B cell (primary cell): Measurements from ENCODE around the gene CEP295NL. TPM values are rescaled to one million over a fixed set of nuclear protein-coding genes. Genes with fewer than 3 reads are reported as not detected.
"Not testable (repeated sequence)": the region's sequence is repeated elsewhere in the genome, so short reads cannot be mapped to it uniquely, and the experiment has no call there.

ENCODE experiments used
- ATAC-seq: fragments of 200-7000 bp; cut with Tn5 transposase; one replicate; pipeline ENCODE4 v1.10.0; 2021; ENCODE audit warnings: low read depth, mild to moderate bottlenecking, moderate number of reproducible peaks, moderate library complexity
- CTCF ChIA-PET: fragments of 350-600 bp; sonication (Branson Sonifier 250); formaldehyde crosslinking; loops from one replicate; lab custom pipeline; 2021; ENCODE audit warnings: antibody characterized with exemption, inconsistent platforms; lab: Charles Lee
- POLR2A ChIA-PET: fragments of 350-600 bp; sonication (Branson Sonifier 250); formaldehyde crosslinking; loops from one replicate; lab custom pipeline; 2021; ENCODE audit warnings: antibody characterized with exemption; lab: Charles Lee
- DNase-seq: peaks from one replicate; pipeline ENCODE4 v3.0.0; 2013
- H2AFZ ChIP-seq: 2 replicates; pipeline ENCODE4 v1.6.1; 2012; ENCODE audit warnings: mild to moderate bottlenecking, low read depth, low read length; ENCODE audit not compliant: insufficient read depth, poor library complexity, severe bottlenecking
- H3K27ac ChIP-seq, 2 donors: 1 replicate in 1 of 2; 2 replicates in 1 of 2; pipeline ENCODE4 v1.5.1; 2012 to 2013; ENCODE audit warnings: low read length in 2 of 2, mild to moderate bottlenecking in 2 of 2, moderate library complexity in 1 of 2
- H3K27me3 ChIP-seq, 4 experiments: fragments of 200-600 bp in 1 of 4; sonication (generic) in 1 of 4; replicated peaks in 1 of 4; 1 replicate in 2 of 4; 2 replicates in 2 of 4; pipeline versions ENCODE4 v1.6.1 to v1.7.0; 2013 to 2016; ENCODE audit warnings: low read length in 3 of 4, mild to moderate bottlenecking in 2 of 4, mixed read lengths in 1 of 4, moderate library complexity in 1 of 4; ENCODE audit not compliant: insufficient read depth in 4 of 4, control insufficient read depth in 3 of 4; ENCODE audit errors: control extremely low read depth in 1 of 4
- H3K36me3 ChIP-seq, 2 experiments: replicated peaks in 1 of 2; 1 replicate in 1 of 2; 2 replicates in 1 of 2; pipeline versions ENCODE4 v1.6.1 to v1.7.1; 2013; ENCODE audit warnings: low read length in 1 of 2; ENCODE audit not compliant: insufficient read depth in 2 of 2, control insufficient read depth in 1 of 2; ENCODE audit errors: control extremely low read depth in 1 of 2, extremely low read depth in 1 of 2
- H3K4me1 ChIP-seq, 2 donors: fragments of 200-600 bp in 1 of 2; sonication (generic) in 1 of 2; 1 replicate in 1 of 2; 2 replicates in 1 of 2; pipeline versions ENCODE4 v1.5.1 to v1.6.1; 2013 to 2017; ENCODE audit warnings: low read length in 2 of 2; ENCODE audit not compliant: control insufficient read depth in 2 of 2, insufficient read depth in 2 of 2
- H3K4me2 ChIP-seq: replicated peaks from 2 replicates; pipeline ENCODE3; 2012; ENCODE audit warnings: mild to moderate bottlenecking, low read depth, low read length; ENCODE audit not compliant: poor library complexity, severe bottlenecking
- H3K4me3 ChIP-seq, 5 experiments: fragments of 200-600 bp in 1 of 5; sonication (generic) in 1 of 5; 1 replicate in 3 of 5; 2 replicates in 2 of 5; pipeline versions ENCODE4 v1.5.1 to v1.7.0; 2011 to 2016; ENCODE audit warnings: low read length in 4 of 5, mild to moderate bottlenecking in 4 of 5, low read depth in 2 of 5, control low read depth in 1 of 5, moderate library complexity in 1 of 5; ENCODE audit not compliant: insufficient read depth in 1 of 5; ENCODE audit errors: control extremely low read depth in 1 of 5, extremely low read depth in 1 of 5
- H3K79me2 ChIP-seq: fragments of 200-600 bp; sonication (generic); one replicate; pipeline ENCODE4 v1.6.0; 2016; ENCODE audit warnings: low read length; ENCODE audit not compliant: control insufficient read depth, insufficient read depth
- H3K9ac ChIP-seq: fragments of 200-600 bp; sonication (generic); 2 replicates; pipeline ENCODE4 v1.6.1; 2017; ENCODE audit warnings: mild to moderate bottlenecking, low read length, moderate library complexity
- H3K9me3 ChIP-seq, 3 donors: one replicate each; pipeline versions ENCODE4 v1.6.1 to v1.7.1; 2013; ENCODE audit warnings: low read length in 2 of 3; ENCODE audit not compliant: control insufficient read depth in 2 of 3, insufficient read depth in 1 of 3; ENCODE audit errors: control extremely low read depth in 1 of 3
- H4K20me1 ChIP-seq: 2 replicates; pipeline ENCODE4 v1.6.0; 2012; ENCODE audit warnings: mild to moderate bottlenecking, low read length; ENCODE audit not compliant: insufficient read depth, control insufficient read depth, poor library complexity, severe bottlenecking
- H3K27ac Mint-ChIP-seq: one replicate; pipeline ENCODE4 v1.8.0; 2021; ENCODE audit warnings: mixed read lengths
- H3K27me3 Mint-ChIP-seq: one replicate; pipeline ENCODE4 v1.8.0; 2021; ENCODE audit warnings: mixed read lengths
- H3K4me1 Mint-ChIP-seq: one replicate; pipeline ENCODE4 v1.8.0; 2021; ENCODE audit warnings: mixed read lengths
- H3K4me3 Mint-ChIP-seq: one replicate; pipeline ENCODE4 v1.8.0; 2021; ENCODE audit warnings: mixed read lengths
- H3K9me3 Mint-ChIP-seq: one replicate; pipeline ENCODE4 v1.8.0; 2022; ENCODE audit warnings: mixed read lengths; ENCODE audit not compliant: insufficient read depth
- EZH2 ChIP-seq: IDR thresholded peaks from 2 replicates; pipeline ENCODE4 v1.6.1; 2012; ENCODE audit warnings: borderline replicate concordance, low read depth, mild to moderate bottlenecking, moderate library complexity, low read length; ENCODE audit not compliant: insufficient read depth, poor library complexity, severe bottlenecking
- WGBS: methylation state at CpG from one replicate; pipeline ENCODE4 v1.1.5; 2013; ENCODE audit warnings: missing lambda C conversion rate; ENCODE audit not compliant: insufficient coverage; 5-methylcytosine and 5-hydroxymethylcytosine counted together
- intact Hi-C: fragments of 100-400 bp; cut with micrococcal nuclease; formaldehyde crosslinking; loops from one replicate; pipeline ENCODE4 v1.10.0; 2022
- polyA plus RNA-seq: library from polyadenylated mRNA; depleted of rRNA; stranded (reverse); fragments of >200 nt; gene quantifications from 2 replicates; pipeline ENCODE4 v1.2.3, GENCODE V29; 2012
- total RNA-seq, 2 donors: library from RNA; stranded (reverse); fragments of 120-200 nt in 1 of 2; gene quantifications; 1 replicate in 1 of 2; 2 replicates in 1 of 2; pipeline versions ENCODE4 v1.2.3 to v1.2.4, GENCODE V29; 2013 to 2022
- TF ChIP-seq, protein P1 (sequence below): fragments of 200-600 bp; IDR thresholded peaks from one replicate; pipeline ENCODE4 v1.8.0; 2022; ENCODE audit warnings: antibody characterized with exemption, mild to moderate bottlenecking

CEP295NL gene
- total and polyA plus RNA-seq, 2 donors (not counting 1 experiment from before 2014, with no cell fraction given), result 0.09 to 1.3 TPM

GRCh38 chr17:78890498-78890897 is 12.5 kb downstream of the CEP295NL start:
- peaks cover 41 to 53% of the 10 kb centered on the region in 2 donors for H3K4me1 ChIP-seq
- H3K9ac ChIP-seq, result peak overlapping the region; percentile 23
- H3K27ac ChIP-seq, result peak overlapping the region; percentile 93 to 96
- peak overlapping the region; percentile 44 for H2AFZ ChIP-seq
- peak overlapping the region; percentile 86 for H3K4me2 ChIP-seq
- peak overlapping the region; percentile 72 for H3K4me3 Mint-ChIP-seq
- H3K27me3 Mint-ChIP-seq, result no peaks in the 10 kb centered on the region
- TF ChIP-seq, protein P1, sequence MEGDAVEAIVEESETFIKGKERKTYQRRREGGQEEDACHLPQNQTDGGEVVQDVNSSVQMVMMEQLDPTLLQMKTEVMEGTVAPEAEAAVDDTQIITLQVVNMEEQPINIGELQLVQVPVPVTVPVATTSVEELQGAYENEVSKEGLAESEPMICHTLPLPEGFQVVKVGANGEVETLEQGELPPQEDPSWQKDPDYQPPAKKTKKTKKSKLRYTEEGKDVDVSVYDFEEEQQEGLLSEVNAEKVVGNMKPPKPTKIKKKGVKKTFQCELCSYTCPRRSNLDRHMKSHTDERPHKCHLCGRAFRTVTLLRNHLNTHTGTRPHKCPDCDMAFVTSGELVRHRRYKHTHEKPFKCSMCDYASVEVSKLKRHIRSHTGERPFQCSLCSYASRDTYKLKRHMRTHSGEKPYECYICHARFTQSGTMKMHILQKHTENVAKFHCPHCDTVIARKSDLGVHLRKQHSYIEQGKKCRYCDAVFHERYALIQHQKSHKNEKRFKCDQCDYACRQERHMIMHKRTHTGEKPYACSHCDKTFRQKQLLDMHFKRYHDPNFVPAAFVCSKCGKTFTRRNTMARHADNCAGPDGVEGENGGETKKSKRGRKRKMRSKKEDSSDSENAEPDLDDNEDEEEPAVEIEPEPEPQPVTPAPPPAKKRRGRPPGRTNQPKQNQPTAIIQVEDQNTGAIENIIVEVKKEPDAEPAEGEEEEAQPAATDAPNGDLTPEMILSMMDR, result no peak
- no peak for TF ChIP-seq EZH2
- H3K9me3 Mint-ChIP-seq, result no peaks in the 10 kb centered on the region
- H3K27me3 ChIP-seq, result no peaks in the 10 kb centered on the region
- H3K79me2 ChIP-seq, result peaks cover 8% of the 10 kb centered on the region
- ATAC-seq (peak; percentile 64), DNase-seq (peak; percentile 82)
- H3K4me3 ChIP-seq, result peak overlapping the region in 3 of 5 experiments; percentile 5 to 71 (median 56)
- H3K4me1 Mint-ChIP-seq, result peaks cover 58% of the 10 kb centered on the region
- peak overlapping the region; percentile 93 for H3K27ac Mint-ChIP-seq
- H3K9me3 ChIP-seq, result no peaks in the 10 kb centered on the region
- intact Hi-C loops, result no loop called here
- ChIA-PET CTCF (interaction anchor here (2.1 to 7.7 kb wide), 2 partner anchors 24 to 80 kb away, joined by 9 to 42 read pairs; no protein-coding TSS in a partner anchor), POLR2A (interaction anchor here (0.6 to 0.7 kb wide), 3 partner anchors 18 to 119 kb away, joined by 4 to 6 read pairs (median 5); partner anchors contain the start of gene CANT1)
- H3K36me3 ChIP-seq, result peaks cover 0 to 7% of the 10 kb centered on the region in 2 experiments
- 31% methylated on average over 14 of the region's 16 CpGs for WGBS
- no peaks in the 10 kb centered on the region for H4K20me1 ChIP-seq

DNA sequence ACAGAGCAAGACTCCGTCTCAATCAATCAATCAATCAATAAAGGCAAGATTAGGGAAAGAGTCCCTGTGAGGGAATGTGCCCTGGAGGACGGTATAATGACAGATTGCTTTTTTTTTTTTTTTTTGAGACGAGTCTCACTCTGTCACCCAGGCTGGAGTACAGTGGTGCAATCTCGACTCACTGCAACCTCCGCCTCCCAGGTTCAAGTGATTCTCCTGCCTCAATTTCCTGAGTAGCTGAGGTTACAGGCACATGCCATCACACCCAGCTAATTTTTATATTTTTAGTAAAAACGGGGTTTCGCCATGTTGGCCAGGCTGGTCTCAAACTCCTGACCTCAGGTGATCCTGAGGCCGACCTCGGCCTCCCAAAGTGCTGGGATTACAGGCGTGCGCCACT is 12.9 kb downstream of the CEP295NL start:
- Histone ChIP-seq H3K4me1 (peaks cover 41 to 53% of the 10 kb centered on the region in 2 donors), H3K9ac (peak overlapping the region; percentile 70), H3K27ac (peak overlapping the region; percentile 93 to 96), H3K4me3 (peak overlapping the region; percentile 5 to 71 (median 53)), H3K4me2 (peak overlapping the region; percentile 86)
- Mint-ChIP-seq H3K27ac (peak overlapping the region; percentile 93), H3K4me3 (peak overlapping the region; percentile 88), H3K4me1 (peaks cover 58% of the 10 kb centered on the region)
- WGBS, result 70% methylated on average over 7 of the region's 11 CpGs
- H3K27me3 Mint-ChIP-seq, H3K36me3 ChIP-seq, ATAC-seq, H3K27me3 ChIP-seq, H3K9me3 Mint-ChIP-seq, H3K9me3 ChIP-seq, H3K79me2 ChIP-seq, DNase-seq, H4K20me1 ChIP-seq, H2AFZ ChIP-seq, intact Hi-C loops: not testable (repeated sequence)
- ChIA-PET CTCF (interaction anchor here (1.1 to 7.7 kb wide), 4 partner anchors 8 to 81 kb away, joined by 4 to 42 read pairs (median 6); no protein-coding TSS in a partner anchor), POLR2A (interaction anchor here (0.6 to 0.7 kb wide), 5 partner anchors 15 to 489 kb away, joined by 3 to 6 read pairs (median 4); partner anchors contain the start of gene CANT1)
